ENCODE measurements around the gene PTCSC3. TPM values are rescaled to one million over a fixed set of nuclear protein-coding genes. Genes with fewer than 3 reads are reported as not detected.
A peak's percentile ranks its signal among the peaks of the same experiment; 100 is the strongest.

The PTCSC3 gene
- polyA plus RNA-seq, 4 donors: not detected

- no peak overlapping the region for H3K27ac ChIP-seq (ENCODE audit: low read depth in 1 of 3, low read length in 2 of 3)
- no peaks in the 10 kb centered on the region for H3K4me1 ChIP-seq (ENCODE audit: control insufficient read depth in 3 of 3, insufficient read depth in 2 of 3, low read depth in 1 of 3, low read length in 2 of 3)
- DNase-seq (no peak), FAIRE-seq (no peak)
- no peaks in the 10 kb centered on the region for H3K9me3 ChIP-seq (ENCODE audit: control insufficient read depth in 2 of 2, insufficient read depth in 1 of 2, low read depth in 1 of 2, low read length in 1 of 2)
- peaks cover 0 to 18% (median 0%) of the 10 kb centered on the region in 3 donors for H3K27me3 ChIP-seq (ENCODE audit: control insufficient read depth in 3 of 3, insufficient read depth in 3 of 3, low read length in 3 of 3)
- WGBS, 3 donors: 41 to 59% (median 52%) methylated on average over 3 of the region's 3 CpGs
- H3K36me3 ChIP-seq (ENCODE audit: control insufficient read depth in 3 of 3, insufficient read depth in 2 of 3, low read depth in 1 of 3, low read length in 3 of 3): no peaks in the 10 kb centered on the region
- no peak overlapping the region for H3K4me3 ChIP-seq (ENCODE audit: low read depth in 1 of 3, low read length in 3 of 3)
Measured at GRCh38 chr14:36215217-36215598, 38.7 kb upstream of the PTCSC3 start.

- DNase-seq (no peak), FAIRE-seq (no peak)
- Histone ChIP-seq H3K36me3 (ENCODE audit: control insufficient read depth in 3 of 3, insufficient read depth in 2 of 3, low read depth in 1 of 3, low read length in 3 of 3) (no peaks in the 10 kb centered on the region), H3K4me1 (ENCODE audit: control insufficient read depth in 3 of 3, insufficient read depth in 2 of 3, low read depth in 1 of 3, low read length in 2 of 3) (no peaks in the 10 kb centered on the region), H3K27me3 (ENCODE audit: control insufficient read depth in 3 of 3, insufficient read depth in 3 of 3, low read length in 3 of 3) (peaks cover 0 to 18% (median 0%) of the 10 kb centered on the region in 3 donors), H3K9me3 (ENCODE audit: control insufficient read depth in 2 of 2, insufficient read depth in 1 of 2, low read depth in 1 of 2, low read length in 1 of 2) (no peaks in the 10 kb centered on the region), H3K27ac (ENCODE audit: low read depth in 1 of 3, low read length in 2 of 3) (no peak overlapping the region), H3K4me3 (ENCODE audit: low read depth in 1 of 3, low read length in 3 of 3) (no peak overlapping the region)
- WGBS, 3 donors: 66 to 73% (median 72%) methylated on average over 5 of the region's 5 CpGs
Measured at GRCh38 chr14:36214476-36215216, 38.1 kb upstream of the PTCSC3 start.

GRCh38 chr14:36212987-36213386, 36.5 kb upstream of the PTCSC3 start:
- DNase-seq (no peak), FAIRE-seq (no peak)
- no peaks in the 10 kb centered on the region for H3K36me3 ChIP-seq (ENCODE audit: control insufficient read depth in 3 of 3, insufficient read depth in 2 of 3, low read depth in 1 of 3, low read length in 3 of 3)
- no peak overlapping the region for H3K27ac ChIP-seq (ENCODE audit: low read depth in 1 of 3, low read length in 2 of 3)
- H3K4me1 ChIP-seq (ENCODE audit: control insufficient read depth in 3 of 3, insufficient read depth in 2 of 3, low read depth in 1 of 3, low read length in 2 of 3): no peaks in the 10 kb centered on the region
- WGBS, 3 donors: 92 to 96% (median 94%) methylated on average over 3 of the region's 3 CpGs
- H3K9me3 ChIP-seq (ENCODE audit: control insufficient read depth in 2 of 2, insufficient read depth in 1 of 2, low read depth in 1 of 2, low read length in 1 of 2): no peaks in the 10 kb centered on the region
- peaks cover 0 to 18% (median 0%) of the 10 kb centered on the region in 3 donors for H3K27me3 ChIP-seq (ENCODE audit: control insufficient read depth in 3 of 3, insufficient read depth in 3 of 3, low read length in 3 of 3)
- no peak overlapping the region for H3K4me3 ChIP-seq (ENCODE audit: low read depth in 1 of 3, low read length in 3 of 3)

GRCh38 chr14:36212577-36212976, 36.1 kb upstream of the PTCSC3 start:
- Histone ChIP-seq H3K27me3 (ENCODE audit: control insufficient read depth in 3 of 3, insufficient read depth in 3 of 3, low read length in 3 of 3) (peaks cover 0 to 18% (median 0%) of the 10 kb centered on the region in 3 donors), H3K27ac (ENCODE audit: low read depth in 1 of 3, low read length in 2 of 3) (no peak overlapping the region), H3K9me3 (ENCODE audit: control insufficient read depth in 2 of 2, insufficient read depth in 1 of 2, low read depth in 1 of 2, low read length in 1 of 2) (no peaks in the 10 kb centered on the region), H3K4me1 (ENCODE audit: control insufficient read depth in 3 of 3, insufficient read depth in 2 of 3, low read depth in 1 of 3, low read length in 2 of 3) (no peaks in the 10 kb centered on the region), H3K36me3 (ENCODE audit: control insufficient read depth in 3 of 3, insufficient read depth in 2 of 3, low read depth in 1 of 3, low read length in 3 of 3) (no peaks in the 10 kb centered on the region), H3K4me3 (ENCODE audit: low read depth in 1 of 3, low read length in 3 of 3) (no peak overlapping the region)
- FAIRE-seq: no peak
- no peak for DNase-seq
- WGBS, 3 donors: 46 to 77% (median 49%) methylated on average over 1 of the region's 1 CpG

- Histone ChIP-seq H3K4me3 (ENCODE audit: low read depth in 1 of 3, low read length in 3 of 3) (no peak overlapping the region), H3K27ac (ENCODE audit: low read depth in 1 of 3, low read length in 2 of 3) (no peak overlapping the region), H3K4me1 (ENCODE audit: control insufficient read depth in 3 of 3, insufficient read depth in 2 of 3, low read depth in 1 of 3, low read length in 2 of 3) (no peaks in the 10 kb centered on the region), H3K27me3 (ENCODE audit: control insufficient read depth in 3 of 3, insufficient read depth in 3 of 3, low read length in 3 of 3) (peaks cover 0 to 2% (median 0%) of the 10 kb centered on the region in 3 donors), H3K9me3 (ENCODE audit: control insufficient read depth in 2 of 2, insufficient read depth in 1 of 2, low read depth in 1 of 2, low read length in 1 of 2) (no peaks in the 10 kb centered on the region), H3K36me3 (ENCODE audit: control insufficient read depth in 3 of 3, insufficient read depth in 2 of 3, low read depth in 1 of 3, low read length in 3 of 3) (no peaks in the 10 kb centered on the region)
- DNase-seq (peak; percentile 19 to 28), FAIRE-seq (no peak)
- 15 to 55% (median 25%) methylated on average over 2 of the region's 2 CpGs for WGBS, 3 donors
Measured at GRCh38 chr14:36208690-36209278, 32.3 kb upstream of the PTCSC3 start.

- Histone ChIP-seq H3K4me1 (ENCODE audit: control insufficient read depth in 3 of 3, insufficient read depth in 2 of 3, low read depth in 1 of 3, low read length in 2 of 3) (no peaks in the 10 kb centered on the region), H3K27me3 (ENCODE audit: control insufficient read depth in 3 of 3, insufficient read depth in 3 of 3, low read length in 3 of 3) (no peaks in the 10 kb centered on the region), H3K36me3 (ENCODE audit: control insufficient read depth in 3 of 3, insufficient read depth in 2 of 3, low read depth in 1 of 3, low read length in 3 of 3) (no peaks in the 10 kb centered on the region), H3K4me3 (ENCODE audit: low read depth in 1 of 3, low read length in 3 of 3) (no peak overlapping the region), H3K27ac (ENCODE audit: low read depth in 1 of 3, low read length in 2 of 3) (no peak overlapping the region), H3K9me3 (ENCODE audit: control insufficient read depth in 2 of 2, insufficient read depth in 1 of 2, low read depth in 1 of 2, low read length in 1 of 2) (no peaks in the 10 kb centered on the region)
- FAIRE-seq: no peak
- DNase-seq: peak in 1 of 2 donors; percentile 4
- 84 to 92% (median 90%) methylated on average over 1 of the region's 1 CpG for WGBS, 3 donors
Measured at GRCh38 chr14:36207500-36207899, 31.0 kb upstream of the PTCSC3 start.

GRCh38 chr14:36204461-36205073, 28.0 kb upstream of the PTCSC3 start:
- Histone ChIP-seq H3K27me3 (ENCODE audit: control insufficient read depth in 3 of 3, insufficient read depth in 3 of 3, low read length in 3 of 3) (peaks cover 0 to 2% (median 0%) of the 10 kb centered on the region in 3 donors), H3K4me3 (ENCODE audit: low read depth in 1 of 3, low read length in 3 of 3) (no peak overlapping the region), H3K4me1 (ENCODE audit: control insufficient read depth in 3 of 3, insufficient read depth in 2 of 3, low read depth in 1 of 3, low read length in 2 of 3) (no peaks in the 10 kb centered on the region), H3K9me3 (ENCODE audit: control insufficient read depth in 2 of 2, insufficient read depth in 1 of 2, low read depth in 1 of 2, low read length in 1 of 2) (no peaks in the 10 kb centered on the region), H3K27ac (ENCODE audit: low read depth in 1 of 3, low read length in 2 of 3) (no peak overlapping the region), H3K36me3 (ENCODE audit: control insufficient read depth in 3 of 3, insufficient read depth in 2 of 3, low read depth in 1 of 3, low read length in 3 of 3) (no peaks in the 10 kb centered on the region)
- WGBS, 3 donors: 78 to 82% (median 82%) methylated on average over 4 of the region's 4 CpGs
- no peak for DNase-seq
- FAIRE-seq: no peak

- Histone ChIP-seq H3K4me3 (ENCODE audit: low read depth in 1 of 3, low read length in 3 of 3) (no peak overlapping the region), H3K9me3 (ENCODE audit: control insufficient read depth in 2 of 2, insufficient read depth in 1 of 2, low read depth in 1 of 2, low read length in 1 of 2) (no peaks in the 10 kb centered on the region), H3K27ac (ENCODE audit: low read depth in 1 of 3, low read length in 2 of 3) (no peak overlapping the region), H3K36me3 (ENCODE audit: control insufficient read depth in 3 of 3, insufficient read depth in 2 of 3, low read depth in 1 of 3, low read length in 3 of 3) (no peaks in the 10 kb centered on the region), H3K4me1 (ENCODE audit: control insufficient read depth in 3 of 3, insufficient read depth in 2 of 3, low read depth in 1 of 3, low read length in 2 of 3) (no peaks in the 10 kb centered on the region), H3K27me3 (ENCODE audit: control insufficient read depth in 3 of 3, insufficient read depth in 3 of 3, low read length in 3 of 3) (peaks cover 0 to 2% (median 0%) of the 10 kb centered on the region in 3 donors)
- FAIRE-seq: no peak
- WGBS, 3 donors: 0% methylated on average over 1 of the region's 1 CpG; no CpG with 5 or more reads in 2 of the 3 donors
- no peak for DNase-seq
Measured at GRCh38 chr14:36198378-36198777, 21.9 kb upstream of the PTCSC3 start.
